CD4-positive, alpha-beta memory T cell (primary cell): ENCODE data around the gene OTOP2. TPM values are rescaled to one million over a fixed set of nuclear protein-coding genes. Genes with fewer than 3 reads are reported as not detected.
A peak's percentile ranks its signal among the peaks of the same experiment; 100 is the strongest.
"Not testable (repeated sequence)": the region's sequence is repeated elsewhere in the genome, so short reads cannot be mapped to it uniquely, and the experiment has no call there.

Experiments used
- CTCF ChIA-PET: fragments of 350-600 bp; sonication (Branson Sonifier 250); formaldehyde crosslinking; loops from one replicate; lab custom pipeline; 2021; ENCODE audit warnings: inconsistent platforms; ENCODE audit not compliant: partially characterized antibody; lab: Charles Lee
- POLR2A ChIA-PET: fragments of 350-600 bp; sonication (Branson Sonifier 250); formaldehyde crosslinking; loops from one replicate; lab custom pipeline; 2021; ENCODE audit not compliant: partially characterized antibody; lab: Charles Lee
- DNase-seq, 5 donors: peaks; one replicate each; pipeline versions ENCODE4 v3.0.0 to v3.0.0-alpha.2; 2020 to 2022; ENCODE audit warnings: mixed read lengths in 1 of 5
- H3K27ac ChIP-seq: one replicate; pipeline ENCODE4 v1.7.0; 2013; ENCODE audit warnings: low read depth, low read length
- H3K27me3 ChIP-seq: 2 replicates; pipeline ENCODE4 v1.7.0; 2013; ENCODE audit warnings: mild to moderate bottlenecking, low read length, moderate library complexity; ENCODE audit not compliant: insufficient read depth
- H3K36me3 ChIP-seq: 2 replicates; pipeline ENCODE4 v1.7.0; 2013; ENCODE audit warnings: mild to moderate bottlenecking, low read length, moderate library complexity; ENCODE audit not compliant: insufficient read depth
- H3K4me1 ChIP-seq: 2 replicates; pipeline ENCODE4 v1.7.0; 2013; ENCODE audit warnings: mild to moderate bottlenecking, low read length, moderate library complexity; ENCODE audit not compliant: insufficient read depth
- H3K4me3 ChIP-seq, 2 donors: one replicate each; pipeline ENCODE4 v1.7.0; 2013; ENCODE audit warnings: low read length in 2 of 2, mild to moderate bottlenecking in 1 of 2
- H3K9me3 ChIP-seq, 2 donors: one replicate each; pipeline ENCODE4 v1.7.0; 2013; ENCODE audit warnings: low read length in 2 of 2, control low read depth in 1 of 2; ENCODE audit not compliant: control insufficient read depth in 1 of 2
- H3K27ac Mint-ChIP-seq, 7 donors: one replicate each; pipeline ENCODE4 v1.8.0; 2020 to 2021; ENCODE audit warnings: mixed read lengths in 7 of 7, mild to moderate bottlenecking in 6 of 7, inconsistent platforms in 3 of 7, moderate library complexity in 3 of 7
- H3K27me3 Mint-ChIP-seq, 2 donors: one replicate each; pipeline ENCODE4 v1.8.0; 2020 to 2021; ENCODE audit warnings: mixed read lengths in 2 of 2
- H3K36me3 Mint-ChIP-seq, 2 donors: one replicate each; pipeline ENCODE4 v1.8.0; 2020 to 2021; ENCODE audit warnings: mixed read lengths in 2 of 2, inconsistent platforms in 1 of 2, mild to moderate bottlenecking in 1 of 2
- H3K4me1 Mint-ChIP-seq, 4 donors: one replicate each; pipeline ENCODE4 v1.8.0; 2020 to 2021; ENCODE audit warnings: mixed read lengths in 4 of 4, mild to moderate bottlenecking in 1 of 4
- H3K4me3 Mint-ChIP-seq, 8 donors: one replicate each; pipeline ENCODE4 v1.8.0; 2020 to 2021; ENCODE audit warnings: mixed read lengths in 8 of 8, mild to moderate bottlenecking in 7 of 8, moderate library complexity in 6 of 8, inconsistent platforms in 3 of 8
- H3K9me3 Mint-ChIP-seq, 8 donors: one replicate each; pipeline ENCODE4 v1.8.0; 2020 to 2021; ENCODE audit warnings: mixed read lengths in 8 of 8, mild to moderate bottlenecking in 5 of 8, inconsistent platforms in 3 of 8, moderate library complexity in 1 of 8
- intact Hi-C: fragments of 100-400 bp; cut with micrococcal nuclease; formaldehyde crosslinking; loops from one replicate; pipeline ENCODE4 v1.15.1; 2023
- polyA plus RNA-seq, 2 donors: library from polyadenylated mRNA; unstranded; fragments of 300-500 nt; fragmentation: Illumina TruSeq; gene quantifications; one replicate each; pipeline ENCODE4 v1.2.3, GENCODE V29; 2021
- total RNA-seq, 2 experiments: library from RNA; stranded (reverse); gene quantifications; one replicate each; pipeline ENCODE4 v1.2.3, GENCODE V29; 2021

Gene OTOP2
- total and polyA plus RNA-seq, 4 experiments from 2014 or later: not detected

DNA sequence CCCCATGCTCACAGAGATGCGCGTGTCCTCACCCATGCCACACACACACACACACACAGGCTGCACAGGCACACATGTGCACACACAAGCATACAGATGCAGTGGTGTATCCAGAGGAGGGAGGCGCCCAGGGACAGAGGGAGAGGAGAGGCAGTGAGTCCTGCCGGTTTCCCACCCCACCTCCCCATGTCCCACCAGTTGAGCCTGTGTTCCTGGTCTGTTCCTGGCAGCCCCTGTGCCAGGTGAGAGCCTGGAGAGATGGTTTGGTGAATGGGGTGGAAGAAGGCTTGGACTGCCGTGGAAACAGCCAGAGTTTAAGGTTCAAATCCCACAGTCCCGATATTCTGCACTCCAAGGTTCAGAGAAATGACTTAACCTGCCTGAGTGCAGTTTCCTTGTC is 20.4 kb upstream of the OTOP2 start:
- ChIA-PET CTCF (no interaction called here), POLR2A (no interaction called here)
- no peaks in the 10 kb centered on the region for H3K36me3 ChIP-seq
- Mint-ChIP-seq H3K36me3 (no peaks in the 10 kb centered on the region), H3K27me3 (peaks cover 12 to 16% of the 10 kb centered on the region in 2 donors), H3K4me3 (no peak overlapping the region), H3K27ac (no peak overlapping the region), H3K4me1 (peaks cover 0 to 3% (median 2%) of the 10 kb centered on the region in 4 donors), H3K9me3 (no peaks in the 10 kb centered on the region)
- no peaks in the 10 kb centered on the region for H3K4me1 ChIP-seq
- H3K27me3 ChIP-seq: no peaks in the 10 kb centered on the region
- H3K9me3 ChIP-seq: no peaks in the 10 kb centered on the region
- H3K4me3 ChIP-seq: no peak overlapping the region
- H3K27ac ChIP-seq: no peak overlapping the region
- no peak for DNase-seq
- intact Hi-C loops: no loop called here

DNA sequence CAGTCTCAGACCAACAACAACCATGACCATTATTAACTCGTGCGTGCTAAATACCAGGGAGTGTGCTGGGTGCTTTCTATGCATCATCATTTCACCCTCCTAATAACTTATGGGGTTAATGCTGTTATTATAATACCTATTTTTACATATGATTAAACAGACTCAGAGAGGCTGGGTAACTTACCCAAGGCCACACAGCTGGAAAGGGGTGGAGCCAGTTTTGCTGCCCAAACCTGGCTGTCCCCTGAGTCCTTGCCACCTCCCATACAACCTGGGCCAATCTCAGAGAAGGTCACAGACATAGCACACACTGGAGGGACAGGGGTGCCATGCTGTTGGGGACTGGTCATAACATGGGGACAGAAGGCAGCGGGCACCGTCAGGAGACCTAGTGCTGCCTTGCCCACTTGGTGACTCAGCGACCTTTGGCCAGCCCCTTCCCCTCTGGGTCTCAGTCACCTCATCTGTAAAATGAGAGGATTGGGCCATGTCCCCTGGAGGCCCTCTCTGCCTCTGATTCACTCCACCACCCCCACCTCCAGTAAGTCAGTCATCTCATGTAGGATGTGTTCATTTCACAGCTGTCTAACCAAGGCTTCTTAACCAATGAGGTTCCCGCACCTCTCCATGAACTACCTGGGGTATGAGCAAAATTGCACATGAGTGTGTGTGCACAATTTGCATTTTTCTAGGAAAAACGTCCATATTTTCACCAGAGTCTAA is 19.2 kb upstream of the OTOP2 start:
- no peak for DNase-seq
- H3K27ac Mint-ChIP-seq: no peak overlapping the region
- peaks cover 0 to 3% (median 2%) of the 10 kb centered on the region in 4 donors for H3K4me1 Mint-ChIP-seq
- no peaks in the 10 kb centered on the region for H3K36me3 Mint-ChIP-seq
- H3K27me3 Mint-ChIP-seq: peaks cover 10% of the 10 kb centered on the region in 2 donors
- Histone ChIP-seq H3K27ac (no peak overlapping the region), H3K9me3 (no peaks in the 10 kb centered on the region), H3K4me1 (no peaks in the 10 kb centered on the region), H3K36me3 (no peaks in the 10 kb centered on the region), H3K27me3 (no peaks in the 10 kb centered on the region), H3K4me3 (no peak overlapping the region)
- POLR2A ChIA-PET: no interaction called here
- no peak overlapping the region for H3K4me3 Mint-ChIP-seq
- H3K9me3 Mint-ChIP-seq: no peaks in the 10 kb centered on the region
- intact Hi-C loops: no loop called here
- CTCF ChIA-PET: no interaction called here

DNA sequence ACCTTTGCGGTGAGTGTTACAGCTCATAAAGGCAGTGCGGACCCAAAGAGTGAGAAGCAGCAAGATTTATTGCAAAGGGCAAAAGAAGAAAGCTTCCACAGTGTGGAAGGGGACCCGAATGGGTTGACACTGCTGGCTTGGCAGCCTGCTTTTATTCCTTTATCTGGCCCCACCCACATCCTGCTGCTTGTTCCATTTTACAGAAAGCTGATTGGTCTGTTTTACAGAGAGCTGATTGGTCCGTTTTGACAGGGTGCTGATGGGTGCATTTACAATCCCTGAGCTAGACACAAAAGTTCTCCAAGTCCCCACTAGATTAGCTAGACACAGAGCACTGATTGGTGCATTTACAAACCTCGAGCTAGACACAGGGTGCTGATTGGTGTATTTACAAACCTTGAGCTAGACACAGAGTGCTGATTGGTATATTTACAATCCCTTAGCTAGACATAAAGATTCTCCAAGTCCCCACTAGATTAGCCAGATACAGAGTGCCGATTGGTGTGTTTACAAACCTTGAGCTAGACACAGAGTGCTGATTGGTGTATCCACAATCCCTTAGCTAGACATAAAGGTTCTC is 17.8 kb upstream of the OTOP2 start:
- H3K4me3 Mint-ChIP-seq, H3K4me1 Mint-ChIP-seq, CTCF ChIA-PET, intact Hi-C loops, H3K4me3 ChIP-seq, H3K36me3 ChIP-seq, H3K27ac ChIP-seq, H3K36me3 Mint-ChIP-seq, H3K27me3 ChIP-seq, DNase-seq, H3K9me3 Mint-ChIP-seq, H3K27me3 Mint-ChIP-seq, H3K9me3 ChIP-seq, H3K4me1 ChIP-seq, POLR2A ChIA-PET: not testable (repeated sequence)
- peak overlapping the region in 1 of 7 donors; percentile 7 for H3K27ac Mint-ChIP-seq

DNA sequence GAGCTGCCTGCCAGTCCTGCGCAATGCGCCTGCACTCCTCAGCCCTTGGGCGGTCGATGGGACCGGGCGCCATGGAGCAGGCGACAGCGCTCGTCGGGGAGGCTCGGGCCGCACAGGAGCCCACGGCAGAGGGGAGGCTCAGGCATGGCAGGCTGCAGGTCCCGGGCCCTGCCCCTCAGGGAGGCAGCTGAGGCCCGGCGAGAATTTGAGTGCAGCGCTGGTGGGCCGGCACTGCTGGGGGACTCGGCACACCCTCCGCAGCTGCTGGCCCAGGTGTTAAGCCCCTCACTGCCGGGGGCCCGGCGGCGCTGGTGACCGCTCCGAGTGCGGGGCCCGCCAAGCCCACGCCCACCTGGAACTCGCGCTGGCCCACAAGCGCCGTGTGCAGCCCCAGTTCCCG is 17.1 kb upstream of the OTOP2 start:
- ChIA-PET POLR2A (no interaction called here), CTCF (no interaction called here)
- no peaks in the 10 kb centered on the region for H3K4me1 ChIP-seq
- H3K4me1 Mint-ChIP-seq: peaks cover 0 to 3% (median 2%) of the 10 kb centered on the region in 4 donors
- no peaks in the 10 kb centered on the region for H3K9me3 Mint-ChIP-seq
- intact Hi-C loops: no loop called here
- no peaks in the 10 kb centered on the region for H3K27me3 ChIP-seq
- H3K27ac Mint-ChIP-seq: no peak overlapping the region
- no peak overlapping the region for H3K4me3 Mint-ChIP-seq
- DNase-seq: no peak
- no peaks in the 10 kb centered on the region for H3K36me3 ChIP-seq
- H3K27me3 Mint-ChIP-seq: peaks cover 2 to 3% of the 10 kb centered on the region in 2 donors
- H3K9me3 ChIP-seq: no peaks in the 10 kb centered on the region
- no peaks in the 10 kb centered on the region for H3K36me3 Mint-ChIP-seq
- no peak overlapping the region for H3K4me3 ChIP-seq
- H3K27ac ChIP-seq: no peak overlapping the region

DNA sequence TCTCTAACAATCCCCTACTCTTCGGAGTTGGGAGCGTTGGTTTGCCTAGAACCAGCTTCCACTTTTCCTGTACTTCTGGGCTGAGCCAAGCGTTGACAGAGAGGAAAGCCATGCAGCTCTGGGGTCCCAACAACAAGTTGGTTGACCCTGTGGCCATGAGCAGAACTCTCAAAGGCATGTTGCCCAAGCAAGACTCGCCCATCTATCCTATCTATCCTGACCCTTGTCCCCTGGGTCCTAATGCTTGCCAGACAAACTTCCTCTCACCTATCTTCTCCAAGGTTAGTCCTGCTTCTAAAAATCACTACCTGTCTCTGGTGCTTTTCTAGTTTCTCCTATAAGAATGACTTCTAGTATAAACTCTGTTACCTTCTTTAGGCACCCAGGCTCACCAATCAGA is 15.0 kb upstream of the OTOP2 start:
- H3K36me3 ChIP-seq, H3K27ac Mint-ChIP-seq, CTCF ChIA-PET, H3K4me1 Mint-ChIP-seq, DNase-seq, H3K4me3 ChIP-seq, H3K9me3 ChIP-seq, H3K9me3 Mint-ChIP-seq, H3K4me3 Mint-ChIP-seq, H3K27me3 ChIP-seq, H3K4me1 ChIP-seq, H3K27ac ChIP-seq, H3K36me3 Mint-ChIP-seq, intact Hi-C loops, POLR2A ChIA-PET, H3K27me3 Mint-ChIP-seq: not testable (repeated sequence)

DNA sequence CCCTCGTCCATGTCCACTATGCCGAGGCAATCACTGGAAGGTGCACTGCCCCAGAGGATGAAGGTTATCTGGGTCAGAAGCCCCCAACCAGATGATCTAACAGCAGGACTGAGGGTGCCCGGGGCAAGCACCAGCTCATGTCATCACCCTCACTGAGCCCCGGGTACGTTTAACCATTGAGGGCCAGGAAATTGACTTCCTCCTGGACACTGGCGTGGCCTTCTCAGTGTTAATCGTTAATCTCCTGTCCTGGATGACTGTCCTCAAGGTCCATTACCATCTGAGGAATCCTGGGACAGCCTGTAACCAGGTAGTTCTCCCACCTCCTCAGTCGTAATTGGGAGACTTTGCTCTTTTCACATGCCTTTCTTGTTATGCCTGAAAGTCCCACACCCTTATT is 12.7 kb upstream of the OTOP2 start:
- H3K27me3 Mint-ChIP-seq, H3K27me3 ChIP-seq, DNase-seq, H3K4me1 ChIP-seq, H3K36me3 ChIP-seq, H3K27ac Mint-ChIP-seq, intact Hi-C loops, CTCF ChIA-PET, POLR2A ChIA-PET, H3K9me3 Mint-ChIP-seq, H3K9me3 ChIP-seq, H3K4me1 Mint-ChIP-seq, H3K36me3 Mint-ChIP-seq, H3K4me3 Mint-ChIP-seq, H3K4me3 ChIP-seq, H3K27ac ChIP-seq: not testable (repeated sequence)

DNA sequence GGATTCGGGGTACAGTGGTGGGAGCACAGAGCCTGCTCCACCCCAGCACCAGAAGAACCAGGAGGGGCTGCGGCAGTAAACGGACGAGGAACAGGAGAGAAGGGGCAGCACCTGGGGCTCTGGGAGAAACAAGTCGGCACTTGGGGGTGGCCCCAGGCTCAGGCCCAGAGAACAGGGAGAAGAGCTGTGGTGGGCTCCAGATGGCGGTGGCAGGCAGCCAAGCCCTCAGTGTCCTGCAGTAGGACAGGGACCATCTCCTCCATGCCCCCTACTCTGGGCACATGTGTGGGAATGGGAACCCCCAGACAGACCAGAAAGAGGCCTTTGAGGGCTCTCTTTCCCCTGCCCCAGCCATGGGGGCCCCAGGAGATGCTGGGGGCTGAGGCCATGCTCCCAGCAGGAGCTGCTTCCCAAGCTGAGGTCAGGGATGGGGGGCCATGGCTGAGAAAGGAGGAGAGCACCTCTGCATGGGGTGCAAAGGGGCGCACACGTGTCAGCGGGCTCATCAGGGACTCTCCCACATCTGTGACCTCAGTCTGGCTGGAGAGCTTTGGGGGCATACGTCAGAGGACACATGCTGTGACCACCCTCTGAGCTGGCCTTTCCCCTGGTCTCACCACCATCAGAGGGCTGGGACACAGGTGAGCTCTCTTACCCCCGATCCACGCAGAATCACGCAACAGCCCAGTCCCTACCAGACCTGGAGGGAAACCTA is 7.8 kb upstream of the OTOP2 start:
- Mint-ChIP-seq H3K27me3 (peaks cover 5 to 17% of the 10 kb centered on the region in 2 donors), H3K4me1 (peaks cover 0 to 2% (median 0%) of the 10 kb centered on the region in 4 donors), H3K9me3 (peaks cover 0 to 2% (median 0%) of the 10 kb centered on the region in 8 donors), H3K36me3 (no peaks in the 10 kb centered on the region), H3K4me3 (no peak overlapping the region), H3K27ac (no peak overlapping the region)
- peaks cover 1% of the 10 kb centered on the region for H3K27me3 ChIP-seq
- ChIA-PET CTCF (interaction anchor here (0.6 kb wide), 1 partner anchor 246 kb away, joined by 3 read pairs; no protein-coding TSS in a partner anchor), POLR2A (no interaction called here)
- H3K27ac ChIP-seq: no peak overlapping the region
- H3K4me1 ChIP-seq: no peaks in the 10 kb centered on the region
- H3K9me3 ChIP-seq: no peaks in the 10 kb centered on the region
- DNase-seq: no peak
- intact Hi-C loops: no loop called here
- H3K36me3 ChIP-seq: no peaks in the 10 kb centered on the region
- no peak overlapping the region for H3K4me3 ChIP-seq
